Activated naive CD4-positive, alpha-beta T cell treated with anti-CD3 and anti-CD28 coated beads for 36 hours (primary cell): ENCODE results near the gene NAB1. TPM values are rescaled to one million over a fixed set of nuclear protein-coding genes. Genes with fewer than 3 reads are reported as not detected.

Source experiments
- CTCF ChIA-PET: fragments of 350-600 bp; sonication (Branson Sonifier 250); formaldehyde crosslinking; loops from one replicate; lab custom pipeline; 2021; ENCODE audit warnings: antibody characterized with exemption; lab: Charles Lee
- DNase-seq: peaks from one replicate; pipeline ENCODE4 v3.0.0-alpha.2; 2020
- H3K27ac Mint-ChIP-seq: one replicate; pipeline ENCODE4 v1.8.0; 2021; ENCODE audit warnings: mild to moderate bottlenecking, mixed read lengths
- H3K27me3 Mint-ChIP-seq: one replicate; pipeline ENCODE4 v1.8.0; 2021; ENCODE audit warnings: low read depth, mixed read lengths
- H3K36me3 Mint-ChIP-seq: one replicate; pipeline ENCODE4 v1.8.0; 2021; ENCODE audit warnings: low read depth, mixed read lengths
- H3K4me1 Mint-ChIP-seq: one replicate; pipeline ENCODE4 v1.8.0; 2021; ENCODE audit warnings: low read depth, mixed read lengths
- H3K4me3 Mint-ChIP-seq: one replicate; pipeline ENCODE4 v1.8.0; 2021; ENCODE audit warnings: mild to moderate bottlenecking, moderate library complexity, mixed read lengths
- H3K9me3 Mint-ChIP-seq: one replicate; pipeline ENCODE4 v1.8.0; 2021; ENCODE audit warnings: mixed read lengths
- intact Hi-C: fragments of 100-400 bp; cut with micrococcal nuclease; formaldehyde crosslinking; loops from one replicate; pipeline ENCODE4 v1.15.1; 2023
- total RNA-seq, 2 experiments: library from RNA; stranded (reverse); gene quantifications; one replicate each; pipeline ENCODE4 v1.2.3, GENCODE V29; 2021

The NAB1 gene
- total RNA-seq, 2 experiments from 2014 or later = 38.7 to 48.1 TPM

GRCh38 chr2:190720691-190721090, 71.8 kb downstream of the NAB1 start:
- Mint-ChIP-seq H3K4me3 (no peak overlapping the region), H3K4me1 (peaks cover 65% of the 10 kb centered on the region), H3K27me3 (no peaks in the 10 kb centered on the region), H3K36me3 (no peaks in the 10 kb centered on the region), H3K27ac (no peak overlapping the region), H3K9me3 (no peaks in the 10 kb centered on the region)
- intact Hi-C loops = loop anchor here (5.0 to 10.0 kb wide), 4 partner anchors 203 to 1063 kb away; partner anchors contain the start of genes ORMDL1 and PMS1
- CTCF ChIA-PET = interaction anchor here (0.6 to 1.3 kb wide), 3 partner anchors 23 to 919 kb away, joined by 3 to 5 read pairs (median 5); no protein-coding TSS in a partner anchor
- no peak for DNase-seq

- intact Hi-C loops = loop anchor here (1.0 to 10.0 kb wide), 20 partner anchors 25 to 1065 kb away; partner anchors contain the start of genes NAB1, NEMP2, ORMDL1 and PMS1
- peaks cover 64% of the 10 kb centered on the region for H3K4me1 Mint-ChIP-seq
- no peaks in the 10 kb centered on the region for H3K27me3 Mint-ChIP-seq
- peak; percentile 44 for DNase-seq
- H3K27ac Mint-ChIP-seq = peak overlapping the region; percentile 94
- no peaks in the 10 kb centered on the region for H3K36me3 Mint-ChIP-seq
- CTCF ChIA-PET = interaction anchor here (0.6 to 1.4 kb wide), 5 partner anchors 39 to 390 kb away, joined by 3 to 5 read pairs (median 3); no protein-coding TSS in a partner anchor
- H3K4me3 Mint-ChIP-seq = peak overlapping the region; percentile 13
- no peaks in the 10 kb centered on the region for H3K9me3 Mint-ChIP-seq
These were observed 73.3 kb downstream of the NAB1 start for GRCh38 chr2:190722061-190722759.

- Mint-ChIP-seq H3K4me3 (peak overlapping the region; percentile 40), H3K9me3 (no peaks in the 10 kb centered on the region), H3K27me3 (no peaks in the 10 kb centered on the region), H3K36me3 (no peaks in the 10 kb centered on the region), H3K4me1 (peaks cover 58% of the 10 kb centered on the region), H3K27ac (peak overlapping the region; percentile 94)
- intact Hi-C loops = loop anchor here (1.0 to 10.0 kb wide), 20 partner anchors 24 to 1066 kb away; partner anchors contain the start of genes NAB1, NEMP2, ORMDL1 and PMS1
- peak; percentile 33 for DNase-seq
- CTCF ChIA-PET = interaction anchor here (1.0 to 1.4 kb wide), 3 partner anchors 40 to 43 kb away, joined by 3 to 4 read pairs (median 3); no protein-coding TSS in a partner anchor
These were observed 74.0 kb downstream of the NAB1 start for GRCh38 chr2:190722835-190723234.

GRCh38 chr2:190723397-190724090, 74.7 kb downstream of the NAB1 start:
- H3K4me1 Mint-ChIP-seq = peaks cover 51% of the 10 kb centered on the region
- no peak for DNase-seq
- intact Hi-C loops = loop anchor here (2.0 to 10.0 kb wide), 7 partner anchors 189 to 1066 kb away; partner anchors contain the start of genes NEMP2, ORMDL1, PMS1 and STAT1
- H3K4me3 Mint-ChIP-seq = peak overlapping the region; percentile 40
- CTCF ChIA-PET = no interaction called here
- H3K27ac Mint-ChIP-seq = peak overlapping the region; percentile 94
- no peaks in the 10 kb centered on the region for H3K36me3 Mint-ChIP-seq
- H3K27me3 Mint-ChIP-seq = no peaks in the 10 kb centered on the region
- H3K9me3 Mint-ChIP-seq = no peaks in the 10 kb centered on the region

- DNase-seq = no peak
- H3K27ac Mint-ChIP-seq = no peak overlapping the region
These were observed 77.4 kb downstream of the NAB1 start for GRCh38 chr2:190726255-190726654.

GRCh38 chr2:190736355-190736754, 87.5 kb downstream of the NAB1 start:
- H3K4me1 Mint-ChIP-seq = no peaks in the 10 kb centered on the region
- intact Hi-C loops = no loop called here
- CTCF ChIA-PET = no interaction called here
- H3K27me3 Mint-ChIP-seq = no peaks in the 10 kb centered on the region
- no peak for DNase-seq
- no peaks in the 10 kb centered on the region for H3K36me3 Mint-ChIP-seq
- no peaks in the 10 kb centered on the region for H3K9me3 Mint-ChIP-seq
- no peak overlapping the region for H3K4me3 Mint-ChIP-seq
- H3K27ac Mint-ChIP-seq = no peak overlapping the region

More at GRCh38 chr2:190726255-190726654, 77.4 kb downstream of the NAB1 start:
- Mint-ChIP-seq H3K4me3 (no peak overlapping the region), H3K4me1 (peaks cover 26% of the 10 kb centered on the region), H3K9me3 (no peaks in the 10 kb centered on the region), H3K36me3 (no peaks in the 10 kb centered on the region), H3K27me3 (no peaks in the 10 kb centered on the region)
- intact Hi-C loops = loop anchor here (10.0 kb wide), 1 partner anchor 959 kb away; no protein-coding TSS in a partner anchor
- CTCF ChIA-PET = interaction anchor here (0.6 kb wide), 1 partner anchor 32 kb away, joined by 3 read pairs; no protein-coding TSS in a partner anchor

- Mint-ChIP-seq H3K36me3 (no peaks in the 10 kb centered on the region), H3K27ac (no peak overlapping the region), H3K4me1 (peaks cover 22% of the 10 kb centered on the region), H3K27me3 (no peaks in the 10 kb centered on the region), H3K4me3 (no peak overlapping the region), H3K9me3 (no peaks in the 10 kb centered on the region)
- intact Hi-C loops = no loop called here
- CTCF ChIA-PET = no interaction called here
- DNase-seq = no peak
These were observed 91.6 kb downstream of the NAB1 start for GRCh38 chr2:190740449-190740848.

Other genes starting within 250 kb of the NAB1 start
- 10 to 100 TPM; 21.0 to 21.6 TPM for gene MFSD6, start 240.7 kb upstream of the NAB1 start, total RNA-seq
- gene NEMP2, start 114.4 kb upstream of the NAB1 start, total RNA-seq = 10 to 100 TPM; 32.9 to 34.2 TPM
- gene GLS, start 231.7 kb downstream of the NAB1 start, total RNA-seq = 100 to 1,000 TPM; 248 to 255 TPM